Measurements from ENCODE around the gene SLC1A5.
"Not testable (repeated sequence)": the region's sequence is repeated elsewhere in the genome, so short reads cannot be mapped to it uniquely, and the experiment has no call there.

SLC1A5 gene

GRCh38 chr19:46768746-46769145 is 19.6 kb downstream of the SLC1A5 start:
- not testable (repeated sequence) for DNase-seq (ENCODE audit: low spot score)

DNA sequence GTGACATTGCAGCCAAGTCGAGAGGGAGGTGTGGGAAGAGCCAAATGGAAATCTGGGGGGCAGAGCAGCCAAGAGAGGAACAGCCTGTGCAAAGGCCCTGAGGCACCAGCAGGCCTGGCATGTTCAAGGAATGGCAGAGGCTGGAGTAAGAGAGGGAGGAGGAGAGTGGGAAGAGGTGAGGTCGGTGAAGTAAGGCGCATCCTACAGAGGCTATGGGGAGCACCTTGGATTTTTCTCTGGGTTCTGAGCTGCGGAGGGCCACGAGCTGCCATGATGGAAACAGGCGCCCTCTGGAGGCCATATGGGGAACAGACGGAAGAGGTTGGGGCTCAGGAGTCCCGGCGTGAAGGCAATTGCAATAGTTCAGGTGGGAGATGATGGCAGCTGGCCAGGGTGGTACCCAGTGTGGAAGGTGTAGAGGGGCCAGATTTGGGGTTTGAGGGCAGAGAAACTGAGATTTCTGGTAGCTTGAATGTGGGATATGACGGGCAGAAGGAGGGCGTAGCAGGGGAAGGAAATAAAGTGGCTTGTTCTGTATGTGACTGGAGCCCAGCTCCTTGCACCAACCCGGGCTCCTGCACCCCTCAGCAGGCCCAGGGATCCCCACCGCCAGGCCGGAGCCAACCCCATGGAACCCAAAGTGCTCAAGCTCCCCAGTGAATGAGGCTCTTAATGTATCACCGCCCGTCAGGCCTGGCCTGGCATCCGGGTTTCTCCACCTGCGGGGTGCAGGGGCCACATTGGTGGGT is 21.7 kb downstream of the SLC1A5 start:
- DNase-seq (ENCODE audit: low spot score), result peak; percentile 42

DNA sequence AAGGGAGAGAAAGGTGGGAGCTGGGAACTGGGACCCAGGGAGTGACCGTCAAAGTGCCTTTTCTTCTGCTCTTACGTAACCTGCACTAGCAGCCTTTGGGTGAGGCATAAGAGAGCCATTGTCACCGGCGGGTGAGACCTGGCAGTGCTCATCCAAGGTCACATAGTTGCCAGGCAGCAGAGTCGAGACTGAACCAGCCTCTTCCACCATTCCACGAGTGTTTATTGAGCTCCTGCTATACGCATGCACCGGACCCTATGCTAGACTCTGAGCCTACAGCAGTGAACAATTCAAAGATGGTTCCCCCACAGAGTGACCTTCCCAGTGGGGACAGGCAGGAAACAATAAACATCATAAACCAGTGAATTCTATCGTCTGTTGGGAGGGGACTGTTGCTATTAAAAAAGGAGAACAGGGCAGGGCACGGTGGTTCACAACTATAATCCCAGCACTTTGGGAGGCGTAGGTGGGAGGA is 23.5 kb downstream of the SLC1A5 start:
- DNase-seq (ENCODE audit: low spot score), result peak; percentile 66

DNA sequence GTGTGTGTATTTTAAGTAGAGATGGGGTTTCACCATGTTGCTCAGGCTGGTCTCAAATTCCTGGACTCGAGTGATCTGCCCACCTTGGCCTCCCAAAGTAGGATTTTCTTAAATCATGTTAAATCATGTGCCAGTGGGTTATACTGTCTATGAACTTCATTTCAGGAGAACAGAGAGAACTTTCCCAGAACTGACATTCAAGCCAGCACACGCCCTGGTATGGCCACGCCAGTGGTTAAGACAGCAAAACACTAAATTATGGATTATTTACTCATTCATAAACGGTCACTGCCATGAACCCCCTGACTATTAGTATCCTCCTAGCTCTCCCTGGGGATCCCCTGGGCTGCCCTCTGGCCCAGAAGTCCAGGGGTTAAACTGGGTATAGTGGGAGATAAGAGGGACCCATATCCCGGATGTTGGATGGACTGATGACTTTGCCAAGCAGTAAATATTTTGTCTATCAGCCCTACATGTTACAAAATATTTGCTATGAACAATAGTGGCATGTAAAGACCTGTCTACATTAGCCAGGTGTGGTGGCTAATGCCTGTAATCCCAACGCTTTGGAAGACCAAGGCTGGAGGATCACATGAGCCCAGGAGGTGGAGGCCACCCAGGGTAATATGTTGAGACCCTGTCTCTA is 26.0 kb downstream of the SLC1A5 start:
- no peak for DNase-seq (ENCODE audit: low spot score)

DNA sequence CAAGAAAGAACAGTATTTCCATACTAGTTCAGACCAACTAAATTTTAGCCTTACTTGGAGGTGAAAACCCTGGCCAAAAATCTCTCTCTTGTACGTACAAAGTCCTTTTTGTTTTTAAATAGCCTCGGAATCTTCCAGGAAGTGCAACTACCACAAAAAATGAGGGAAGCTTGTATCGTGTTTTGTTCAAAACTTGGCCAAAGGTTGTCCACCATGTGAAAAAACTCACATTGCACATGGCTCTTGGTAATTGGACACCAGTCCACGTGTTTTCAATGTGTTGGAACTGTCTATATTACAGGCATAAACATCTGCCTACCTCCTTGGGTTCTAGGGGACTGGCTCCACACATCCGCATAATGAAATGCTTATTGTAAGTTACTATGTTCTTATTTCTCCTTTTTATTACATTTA is 27.0 kb downstream of the SLC1A5 start:
- DNase-seq (ENCODE audit: low spot score), result no peak

- not testable (repeated sequence) for DNase-seq (ENCODE audit: low spot score)
These were observed 27.5 kb downstream of the SLC1A5 start for GRCh38 chr19:46760897-46761296.

DNA sequence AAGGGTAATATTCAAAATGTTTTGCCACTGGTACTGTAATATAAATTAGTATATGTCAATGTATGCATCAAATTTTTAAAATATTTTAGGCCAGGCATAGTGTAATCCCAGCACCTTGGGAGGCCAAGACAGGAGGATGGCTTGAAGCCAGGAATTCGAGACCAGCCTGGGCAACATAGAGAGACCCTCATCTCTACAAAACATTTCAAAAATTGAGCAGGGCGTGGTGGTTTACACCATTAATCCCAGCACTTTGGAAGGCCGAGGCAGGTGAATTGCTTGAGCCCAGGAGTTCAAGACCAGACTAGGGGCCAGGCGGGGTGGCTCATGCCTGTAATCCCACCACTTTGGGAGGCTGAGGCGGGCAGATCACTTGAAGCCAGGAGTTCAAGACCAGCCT is 28.0 kb downstream of the SLC1A5 start:
- no peak for DNase-seq (ENCODE audit: low spot score)

- DNase-seq (ENCODE audit: low spot score), result no peak
These were observed 28.5 kb downstream of the SLC1A5 start for GRCh38 chr19:46759817-46760333.

GRCh38 chr19:46759206-46759605 is 29.2 kb downstream of the SLC1A5 start:
- DNase-seq (ENCODE audit: low spot score), result no peak

GRCh38 chr19:46756544-46756888 is 31.9 kb downstream of the SLC1A5 start:
- DNase-seq (ENCODE audit: low spot score), result no peak

GRCh38 chr19:46755853-46756543 is 32.4 kb downstream of the SLC1A5 start:
- no peak for DNase-seq (ENCODE audit: low spot score)

DNA sequence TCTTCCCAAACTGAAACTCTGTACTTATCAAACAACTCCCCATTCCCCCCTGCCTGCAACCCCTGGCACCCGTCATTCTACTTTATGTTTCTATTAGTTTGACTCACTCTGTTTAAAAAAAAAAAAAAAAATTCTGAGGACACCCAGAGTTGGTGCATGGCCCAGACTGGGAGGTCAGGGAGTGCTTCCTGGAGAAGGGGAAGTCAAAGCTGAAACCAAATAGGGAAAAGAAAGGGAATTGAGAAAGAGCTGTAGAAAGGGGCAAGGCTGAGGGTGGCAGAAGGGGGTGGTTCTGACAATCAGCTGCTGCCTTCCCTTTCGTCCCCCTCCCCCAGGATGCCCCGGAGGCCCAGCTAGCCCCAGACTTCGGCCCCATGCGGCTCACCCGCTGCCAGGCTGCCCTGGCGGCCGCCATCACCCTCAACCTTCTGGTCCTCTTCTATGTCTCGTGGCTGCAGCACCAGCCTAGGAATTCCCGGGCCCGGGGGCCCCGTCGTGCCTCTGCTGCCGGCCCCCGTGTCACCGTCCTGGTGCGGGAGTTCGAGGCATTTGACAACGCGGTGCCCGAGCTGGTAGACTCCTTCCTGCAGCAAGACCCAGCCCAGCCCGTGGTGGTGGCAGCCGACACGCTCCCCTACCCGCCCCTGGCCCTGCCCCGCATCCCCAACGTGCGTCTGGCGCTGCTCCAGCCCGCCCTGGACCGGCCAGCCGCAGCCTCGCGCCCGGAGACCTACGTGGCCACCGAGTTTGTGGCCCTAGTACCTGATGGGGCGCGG is 33.1 kb downstream of the SLC1A5 start:
- DNase-seq (ENCODE audit: low spot score), result no peak

- no peak for DNase-seq (ENCODE audit: low spot score)
These were observed 34.8 kb downstream of the SLC1A5 start for GRCh38 chr19:46753420-46754155.

DNA sequence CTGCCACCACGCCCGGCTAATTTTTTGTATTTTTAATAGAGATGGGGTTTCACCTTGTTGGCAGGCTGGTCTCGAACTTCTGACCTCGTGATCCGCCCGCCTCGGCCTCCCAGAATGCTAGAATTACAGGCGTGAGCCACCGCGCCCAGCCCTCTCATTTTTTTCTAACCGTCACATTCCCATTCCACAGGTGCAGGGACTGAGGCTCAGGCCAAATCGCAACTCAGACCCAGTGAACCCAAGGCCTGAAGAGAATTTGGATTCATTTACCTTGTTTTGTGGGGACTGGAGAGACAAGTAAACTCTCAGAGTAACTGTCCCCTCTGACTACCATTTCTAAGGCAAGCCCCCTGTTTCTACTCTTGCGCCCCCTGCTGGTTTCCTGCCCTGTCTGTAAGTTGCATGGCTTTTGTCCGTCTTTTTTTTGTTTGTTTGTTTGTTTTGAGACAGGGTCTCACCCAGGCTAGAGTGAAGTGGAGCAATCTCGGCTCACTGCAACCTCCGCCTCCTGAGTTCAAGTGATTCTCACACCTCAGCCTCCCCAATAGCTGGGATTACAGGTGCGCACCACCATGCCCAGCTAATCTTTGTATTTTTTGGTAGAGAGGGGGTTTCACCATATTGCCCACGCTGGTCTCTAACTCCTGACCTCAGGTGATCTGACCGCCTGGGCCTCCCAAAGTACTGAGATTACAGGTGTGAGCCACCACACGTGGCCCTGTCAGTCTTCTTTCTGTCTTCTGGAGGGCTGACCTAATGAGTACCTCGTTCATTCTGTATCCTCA is 39.9 kb downstream of the SLC1A5 start:
- peak; percentile 50 for DNase-seq (ENCODE audit: low spot score)

DNA sequence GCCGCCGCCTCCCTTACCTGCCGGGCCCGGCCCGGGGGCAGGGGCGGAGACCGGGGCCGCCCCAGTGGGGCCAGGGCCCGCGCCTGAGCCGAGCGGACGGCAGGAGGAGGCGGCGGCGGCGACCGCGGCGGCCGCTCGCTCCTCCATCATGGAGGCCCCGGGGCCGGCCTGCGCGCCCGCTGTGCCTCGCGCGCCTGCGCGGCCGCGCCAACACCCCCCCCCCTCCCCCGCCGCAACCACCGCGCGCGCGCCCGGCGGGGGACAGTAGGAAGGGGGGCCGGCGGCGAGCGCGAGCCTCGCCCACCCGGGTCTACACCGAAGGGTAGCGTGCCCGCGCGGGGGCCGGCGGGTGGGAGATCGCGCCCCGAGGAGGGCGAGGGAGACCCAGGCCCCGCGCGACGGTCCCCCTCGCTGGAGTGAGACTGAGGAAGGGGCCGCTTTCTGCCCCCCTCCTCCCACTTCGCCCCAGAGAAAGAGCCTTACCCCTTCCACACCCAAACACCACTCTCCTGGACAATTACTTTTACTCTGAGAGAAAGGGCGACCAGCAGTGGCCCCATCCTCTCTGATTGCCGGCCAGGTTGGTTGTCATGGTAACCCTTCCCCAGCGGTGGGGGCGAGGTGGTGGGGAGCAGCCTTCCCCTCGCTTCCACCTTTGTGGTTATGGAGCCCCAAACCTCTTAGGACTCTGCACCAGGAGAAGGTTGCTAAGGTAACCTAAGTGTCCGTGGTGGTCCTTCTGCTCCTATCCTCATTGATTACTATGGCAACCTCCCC is 41.9 kb downstream of the SLC1A5 start, which contains the start of gene STRN4:
Gene STRN4 (minus strand): TSS at position 170 of the 777 bp plus-strand sequence. CDS start 20 bp downstream, at position 150.
- DNase-seq (ENCODE audit: low spot score), result peak; percentile 71

GRCh38 chr19:46745521-46746280 is 42.7 kb downstream of the SLC1A5 start, which contains the start of gene FKRP:
TSS of gene FKRP (plus strand) at chr19:46746057. CDS start at chr19:46755451, 9,394 bp downstream.
- no peak for DNase-seq (ENCODE audit: low spot score)

GRCh38 chr19:46745030-46745429 is 43.4 kb downstream of the SLC1A5 start:
- no peak for DNase-seq (ENCODE audit: low spot score)

- no peak for DNase-seq (ENCODE audit: low spot score)
These were observed 44.2 kb downstream of the SLC1A5 start for GRCh38 chr19:46744005-46744691.

Data from LoVo (cell line).